ENCODE results near the gene CYB561D1. TPM values are rescaled to one million over a fixed set of nuclear protein-coding genes. Genes with fewer than 3 reads are reported as not detected.

CYB561D1 gene
- total and polyA plus RNA-seq, 10 of the 15 experiments (the other 5 are each of a cell fraction or from before 2014, with no cell fraction given): 0.68 to 9.0 (median 3.3) TPM

DNA sequence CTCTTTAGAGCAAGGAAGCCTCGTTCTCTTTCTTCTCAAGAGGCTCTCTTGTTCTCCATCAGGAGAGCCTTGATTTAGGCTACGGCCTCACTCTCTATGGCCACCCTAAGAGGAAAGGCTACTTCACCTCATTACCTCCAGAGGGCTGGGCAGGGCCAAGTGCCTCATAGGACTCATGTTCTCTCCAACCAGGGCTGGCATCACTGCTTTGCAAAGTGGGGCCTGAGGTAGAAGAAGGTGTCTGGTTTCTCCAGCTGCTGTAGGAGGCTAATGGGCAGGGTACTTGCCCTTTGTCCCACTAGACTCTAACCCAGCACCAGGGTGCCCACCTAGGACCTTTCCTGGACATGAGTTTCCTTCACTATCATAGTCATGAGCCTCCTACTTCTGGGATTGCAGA, 12.2 kb upstream of the CYB561D1 start (continued):
- TF ChIP-seq PBX3 (IDR thresholded peaks at IDR 0.05; ENCODE audit: insufficient replicate concordance, low read depth, low read length) (no peak), SREBF2 (IDR thresholded peaks at IDR 0.05; ENCODE audit: low read length) (no peak), SMAD1 (IDR thresholded peaks at IDR 0.05; ENCODE audit: low read depth, partially characterized antibody) (no peak), BCL11A (IDR thresholded peaks at IDR 0.05; ENCODE audit: low read depth, low read length) (no peak)
- TF ChIP-seq, protein P1, sequence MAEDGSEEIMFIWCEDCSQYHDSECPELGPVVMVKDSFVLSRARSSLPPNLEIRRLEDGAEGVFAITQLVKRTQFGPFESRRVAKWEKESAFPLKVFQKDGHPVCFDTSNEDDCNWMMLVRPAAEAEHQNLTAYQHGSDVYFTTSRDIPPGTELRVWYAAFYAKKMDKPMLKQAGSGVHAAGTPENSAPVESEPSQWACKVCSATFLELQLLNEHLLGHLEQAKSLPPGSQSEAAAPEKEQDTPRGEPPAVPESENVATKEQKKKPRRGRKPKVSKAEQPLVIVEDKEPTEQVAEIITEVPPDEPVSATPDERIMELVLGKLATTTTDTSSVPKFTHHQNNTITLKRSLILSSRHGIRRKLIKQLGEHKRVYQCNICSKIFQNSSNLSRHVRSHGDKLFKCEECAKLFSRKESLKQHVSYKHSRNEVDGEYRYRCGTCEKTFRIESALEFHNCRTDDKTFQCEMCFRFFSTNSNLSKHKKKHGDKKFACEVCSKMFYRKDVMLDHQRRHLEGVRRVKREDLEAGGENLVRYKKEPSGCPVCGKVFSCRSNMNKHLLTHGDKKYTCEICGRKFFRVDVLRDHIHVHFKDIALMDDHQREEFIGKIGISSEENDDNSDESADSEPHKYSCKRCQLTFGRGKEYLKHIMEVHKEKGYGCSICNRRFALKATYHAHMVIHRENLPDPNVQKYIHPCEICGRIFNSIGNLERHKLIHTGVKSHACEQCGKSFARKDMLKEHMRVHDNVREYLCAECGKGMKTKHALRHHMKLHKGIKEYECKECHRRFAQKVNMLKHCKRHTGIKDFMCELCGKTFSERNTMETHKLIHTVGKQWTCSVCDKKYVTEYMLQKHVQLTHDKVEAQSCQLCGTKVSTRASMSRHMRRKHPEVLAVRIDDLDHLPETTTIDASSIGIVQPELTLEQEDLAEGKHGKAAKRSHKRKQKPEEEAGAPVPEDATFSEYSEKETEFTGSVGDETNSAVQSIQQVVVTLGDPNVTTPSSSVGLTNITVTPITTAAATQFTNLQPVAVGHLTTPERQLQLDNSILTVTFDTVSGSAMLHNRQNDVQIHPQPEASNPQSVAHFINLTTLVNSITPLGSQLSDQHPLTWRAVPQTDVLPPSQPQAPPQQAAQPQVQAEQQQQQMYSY (CRISPR knock-in tag; IDR thresholded peaks at IDR 0.05): no peak

DNA sequence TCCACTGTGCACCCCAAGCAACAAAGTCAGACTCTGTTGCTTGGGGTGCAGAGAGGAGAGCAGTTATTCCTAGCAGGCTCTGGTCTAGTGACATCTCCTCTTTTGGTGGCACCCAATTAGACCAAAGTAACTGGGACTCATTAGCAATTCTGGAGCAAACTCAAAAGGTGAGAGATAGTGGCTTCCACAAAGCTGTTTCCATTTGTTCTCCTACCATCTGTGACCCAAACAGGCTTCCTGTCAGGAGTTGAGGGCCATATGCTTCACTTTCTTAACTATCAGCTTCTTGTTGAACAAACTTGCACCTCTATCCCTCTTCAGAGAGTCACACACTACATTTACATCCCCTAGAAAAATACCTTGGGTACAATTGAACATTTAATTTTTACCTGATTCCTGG, 11.7 kb upstream of the CYB561D1 start:
- ChIA-PET CTCF (interaction anchor here (0.9 to 5.7 kb wide), 4 partner anchors 8 to 199 kb away, joined by 3 to 91 read pairs (median 29); partner anchors contain the start of genes CYB561D1 and PSRC1), POLR2A (interaction anchor here (1.5 to 4.8 kb wide), 2 partner anchors 49 to 138 kb away, joined by 3 to 26 read pairs; no protein-coding TSS in a partner anchor), RAD21 (ENCODE audit: unreplicated experiment) (interaction anchor here (0.7 to 2.2 kb wide), 5 partner anchors 45 to 69 kb away, joined by 3 to 21 read pairs (median 4); partner anchors contain the start of gene GNAI3), SMC1A (ENCODE audit: uncharacterized antibody, unreplicated experiment) (interaction anchor here (0.8 to 5.0 kb wide), 5 partner anchors 16 to 60 kb away, joined by 3 to 55 read pairs (median 3); no protein-coding TSS in a partner anchor)
- Histone ChIP-seq H3K79me2 (ENCODE audit: control insufficient read depth, insufficient read depth, low read length) (peaks cover 9% of the 10 kb centered on the region), H3K27ac (ENCODE audit: control insufficient read depth, insufficient read depth) (no peak overlapping the region), H3K4me1 (ENCODE audit: control insufficient read depth, insufficient read depth, low read length) (peaks cover 10% of the 10 kb centered on the region), H3K36me3 (ENCODE audit: control insufficient read depth in 2 of 2, insufficient read depth in 2 of 2, low read length in 1 of 2) (no peaks in the 10 kb centered on the region; a peak in 2 of 4 replicates), H2AFZ (ENCODE audit: control insufficient read depth, low read depth, low read length) (no peak overlapping the region), H3K4me2 (ENCODE audit: control insufficient read depth, insufficient read depth) (no peak overlapping the region), H3K9me3 (replicated peaks; ENCODE audit: control insufficient read depth, insufficient read depth, low read length) (no peaks in the 10 kb centered on the region), H3K27me3 (replicated peaks in 1 of 2; ENCODE audit: control insufficient read depth in 2 of 2, insufficient read depth in 2 of 2, low read length in 1 of 2) (peaks cover 0 to 3% of the 10 kb centered on the region in 2 experiments; a peak in 3 of 4 replicates), H3K4me3 (no peak overlapping the region), H4K20me1 (ENCODE audit: control insufficient read depth, insufficient read depth) (no peaks in the 10 kb centered on the region), H3K9ac (ENCODE audit: control insufficient read depth, insufficient read depth, low read length) (no peak overlapping the region)
- DNase-seq (ENCODE audit: low read depth, low spot score) (no peak), FAIRE-seq (no peak), ATAC-seq (no peak)
- intact Hi-C loops (cut with micrococcal nuclease; ENCODE audit: unreplicated experiment): no loop called here
- no TSS peak for BruUV-seq (replicated peaks)
- in situ Hi-C loops (cut with MboI): no loop called here
- TF ChIP-seq RELA (IDR thresholded peaks at IDR 0.05; ENCODE audit: borderline replicate concordance, partially characterized antibody) (no peak), JUNB (IDR thresholded peaks at IDR 0.05) (no peak), POLR2AphosphoS2 (IDR thresholded peaks at IDR 0.05; ENCODE audit: low read depth, low read length) (no peak), SIN3A (IDR thresholded peaks at IDR 0.05; ENCODE audit: low read depth, low read length) (no peak), CHD4 (IDR thresholded peaks at IDR 0.05) (no peak), STAT1 (conservative IDR thresholded peaks at IDR 0.05) (no peak), BHLHE40 (IDR thresholded peaks at IDR 0.05; ENCODE audit: borderline replicate concordance in 1 of 2, low read depth in 2 of 2, low read length in 1 of 2) (no peak), RFX5 (IDR thresholded peaks at IDR 0.05; ENCODE audit: low read depth, low read length) (no peak)
- TF ChIP-seq, protein P2, sequence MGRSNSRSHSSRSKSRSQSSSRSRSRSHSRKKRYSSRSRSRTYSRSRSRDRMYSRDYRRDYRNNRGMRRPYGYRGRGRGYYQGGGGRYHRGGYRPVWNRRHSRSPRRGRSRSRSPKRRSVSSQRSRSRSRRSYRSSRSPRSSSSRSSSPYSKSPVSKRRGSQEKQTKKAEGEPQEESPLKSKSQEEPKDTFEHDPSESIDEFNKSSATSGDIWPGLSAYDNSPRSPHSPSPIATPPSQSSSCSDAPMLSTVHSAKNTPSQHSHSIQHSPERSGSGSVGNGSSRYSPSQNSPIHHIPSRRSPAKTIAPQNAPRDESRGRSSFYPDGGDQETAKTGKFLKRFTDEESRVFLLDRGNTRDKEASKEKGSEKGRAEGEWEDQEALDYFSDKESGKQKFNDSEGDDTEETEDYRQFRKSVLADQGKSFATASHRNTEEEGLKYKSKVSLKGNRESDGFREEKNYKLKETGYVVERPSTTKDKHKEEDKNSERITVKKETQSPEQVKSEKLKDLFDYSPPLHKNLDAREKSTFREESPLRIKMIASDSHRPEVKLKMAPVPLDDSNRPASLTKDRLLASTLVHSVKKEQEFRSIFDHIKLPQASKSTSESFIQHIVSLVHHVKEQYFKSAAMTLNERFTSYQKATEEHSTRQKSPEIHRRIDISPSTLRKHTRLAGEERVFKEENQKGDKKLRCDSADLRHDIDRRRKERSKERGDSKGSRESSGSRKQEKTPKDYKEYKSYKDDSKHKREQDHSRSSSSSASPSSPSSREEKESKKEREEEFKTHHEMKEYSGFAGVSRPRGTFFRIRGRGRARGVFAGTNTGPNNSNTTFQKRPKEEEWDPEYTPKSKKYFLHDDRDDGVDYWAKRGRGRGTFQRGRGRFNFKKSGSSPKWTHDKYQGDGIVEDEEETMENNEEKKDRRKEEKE (IDR thresholded peaks at IDR 0.05): no peak
